ENCODE data around the gene THSD7A.

DNA sequence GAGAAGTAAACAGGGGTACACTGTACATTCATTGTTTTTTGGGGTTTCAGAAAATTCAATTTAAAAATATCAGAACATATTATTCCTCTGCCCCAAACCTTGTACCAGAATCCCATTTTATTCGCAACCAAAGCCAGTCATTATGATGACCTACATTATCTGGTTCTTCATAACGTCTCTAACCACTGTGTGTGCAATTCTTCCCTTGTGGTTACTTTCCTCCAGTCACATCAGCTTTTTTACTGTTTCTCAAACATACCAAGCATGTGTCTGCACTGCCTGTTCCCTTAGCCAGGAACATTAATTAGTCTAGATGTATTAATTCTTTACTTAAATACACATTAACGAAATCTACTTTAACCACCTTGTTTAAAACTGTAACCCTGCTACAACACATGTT lies 64.8 kb downstream of the THSD7A start:
- TF ChIP-seq, protein P1, sequence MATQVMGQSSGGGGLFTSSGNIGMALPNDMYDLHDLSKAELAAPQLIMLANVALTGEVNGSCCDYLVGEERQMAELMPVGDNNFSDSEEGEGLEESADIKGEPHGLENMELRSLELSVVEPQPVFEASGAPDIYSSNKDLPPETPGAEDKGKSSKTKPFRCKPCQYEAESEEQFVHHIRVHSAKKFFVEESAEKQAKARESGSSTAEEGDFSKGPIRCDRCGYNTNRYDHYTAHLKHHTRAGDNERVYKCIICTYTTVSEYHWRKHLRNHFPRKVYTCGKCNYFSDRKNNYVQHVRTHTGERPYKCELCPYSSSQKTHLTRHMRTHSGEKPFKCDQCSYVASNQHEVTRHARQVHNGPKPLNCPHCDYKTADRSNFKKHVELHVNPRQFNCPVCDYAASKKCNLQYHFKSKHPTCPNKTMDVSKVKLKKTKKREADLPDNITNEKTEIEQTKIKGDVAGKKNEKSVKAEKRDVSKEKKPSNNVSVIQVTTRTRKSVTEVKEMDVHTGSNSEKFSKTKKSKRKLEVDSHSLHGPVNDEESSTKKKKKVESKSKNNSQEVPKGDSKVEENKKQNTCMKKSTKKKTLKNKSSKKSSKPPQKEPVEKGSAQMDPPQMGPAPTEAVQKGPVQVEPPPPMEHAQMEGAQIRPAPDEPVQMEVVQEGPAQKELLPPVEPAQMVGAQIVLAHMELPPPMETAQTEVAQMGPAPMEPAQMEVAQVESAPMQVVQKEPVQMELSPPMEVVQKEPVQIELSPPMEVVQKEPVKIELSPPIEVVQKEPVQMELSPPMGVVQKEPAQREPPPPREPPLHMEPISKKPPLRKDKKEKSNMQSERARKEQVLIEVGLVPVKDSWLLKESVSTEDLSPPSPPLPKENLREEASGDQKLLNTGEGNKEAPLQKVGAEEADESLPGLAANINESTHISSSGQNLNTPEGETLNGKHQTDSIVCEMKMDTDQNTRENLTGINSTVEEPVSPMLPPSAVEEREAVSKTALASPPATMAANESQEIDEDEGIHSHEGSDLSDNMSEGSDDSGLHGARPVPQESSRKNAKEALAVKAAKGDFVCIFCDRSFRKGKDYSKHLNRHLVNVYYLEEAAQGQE (IDR thresholded peaks at IDR 0.05) = no peak
- TF ChIP-seq, protein P2, sequence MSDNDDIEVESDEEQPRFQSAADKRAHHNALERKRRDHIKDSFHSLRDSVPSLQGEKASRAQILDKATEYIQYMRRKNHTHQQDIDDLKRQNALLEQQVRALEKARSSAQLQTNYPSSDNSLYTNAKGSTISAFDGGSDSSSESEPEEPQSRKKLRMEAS (IDR thresholded peaks at IDR 0.05) = no peak
- TF ChIP-seq, protein P3, sequence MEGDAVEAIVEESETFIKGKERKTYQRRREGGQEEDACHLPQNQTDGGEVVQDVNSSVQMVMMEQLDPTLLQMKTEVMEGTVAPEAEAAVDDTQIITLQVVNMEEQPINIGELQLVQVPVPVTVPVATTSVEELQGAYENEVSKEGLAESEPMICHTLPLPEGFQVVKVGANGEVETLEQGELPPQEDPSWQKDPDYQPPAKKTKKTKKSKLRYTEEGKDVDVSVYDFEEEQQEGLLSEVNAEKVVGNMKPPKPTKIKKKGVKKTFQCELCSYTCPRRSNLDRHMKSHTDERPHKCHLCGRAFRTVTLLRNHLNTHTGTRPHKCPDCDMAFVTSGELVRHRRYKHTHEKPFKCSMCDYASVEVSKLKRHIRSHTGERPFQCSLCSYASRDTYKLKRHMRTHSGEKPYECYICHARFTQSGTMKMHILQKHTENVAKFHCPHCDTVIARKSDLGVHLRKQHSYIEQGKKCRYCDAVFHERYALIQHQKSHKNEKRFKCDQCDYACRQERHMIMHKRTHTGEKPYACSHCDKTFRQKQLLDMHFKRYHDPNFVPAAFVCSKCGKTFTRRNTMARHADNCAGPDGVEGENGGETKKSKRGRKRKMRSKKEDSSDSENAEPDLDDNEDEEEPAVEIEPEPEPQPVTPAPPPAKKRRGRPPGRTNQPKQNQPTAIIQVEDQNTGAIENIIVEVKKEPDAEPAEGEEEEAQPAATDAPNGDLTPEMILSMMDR (IDR thresholded peaks at IDR 0.05; ENCODE audit: low read depth, low read length, missing input control) = no peak
- TF ChIP-seq RAD21 (IDR thresholded peaks at IDR 0.05) = no peak
- no peak for TF ChIP-seq SP1 (IDR thresholded peaks at IDR 0.05)
- TF ChIP-seq RXRA (IDR thresholded peaks at IDR 0.05) = no peak
- TF ChIP-seq, protein P4, sequence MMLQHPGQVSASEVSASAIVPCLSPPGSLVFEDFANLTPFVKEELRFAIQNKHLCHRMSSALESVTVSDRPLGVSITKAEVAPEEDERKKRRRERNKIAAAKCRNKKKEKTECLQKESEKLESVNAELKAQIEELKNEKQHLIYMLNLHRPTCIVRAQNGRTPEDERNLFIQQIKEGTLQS (IDR thresholded peaks at IDR 0.05) = no peak
- no peak for TF ChIP-seq TAF1 (conservative IDR thresholded peaks at IDR 0.05)
- no peak for TF ChIP-seq HNF4A (conservative IDR thresholded peaks at IDR 0.05)
- no peak for TF ChIP-seq EGR1 (IDR thresholded peaks at IDR 0.05; ENCODE audit: low read depth in 2 of 2)

Data from liver (tissue), 3 donors.